Gastroesophageal sphincter (tissue), 3 donors: Measurements from ENCODE around the gene PTPN12.

ENCODE experiments used
- CTCF ChIP-seq, 4 experiments: fragments of 200-600 bp in 2 of 4; fragments of 450-650 bp in 2 of 4; sonication (generic) in 1 of 4; IDR thresholded peaks; one replicate each; pipeline ENCODE4 v1.5.1; 2017 to 2019; ENCODE audit warnings: antibody characterized with exemption in 4 of 4, mild to moderate bottlenecking in 2 of 4, moderate library complexity in 2 of 4
- EP300 ChIP-seq: sonication (generic); formaldehyde crosslinking; IDR thresholded peaks from one replicate; pipeline ENCODE4 v1.6.1; 2017; ENCODE audit warnings: antibody characterized with exemption, mild to moderate bottlenecking
- POLR2A ChIP-seq, 2 donors: fragments of 450-650 bp; IDR thresholded peaks; one replicate each; pipeline ENCODE4 v1.6.1; 2017; ENCODE audit warnings: antibody characterized with exemption in 2 of 2, mild to moderate bottlenecking in 2 of 2, moderate library complexity in 1 of 2
- POLR2AphosphoS5 ChIP-seq: sonication (generic); formaldehyde crosslinking; IDR thresholded peaks from one replicate; pipeline ENCODE4 v1.6.1; 2017; ENCODE audit warnings: antibody characterized with exemption

- TF ChIP-seq CTCF (IDR thresholded peaks at IDR 0.05) (no peak), POLR2AphosphoS5 (no peak), EP300 (no peak), POLR2A (IDR thresholded peaks at IDR 0.05) (no peak)
Observed at GRCh38 chr7:77629797-77630196, 92.7 kb downstream of the PTPN12 start.
